Left lung (tissue), 14 donors: Measurements from ENCODE around the gene CT45A3. TPM values are rescaled to one million over a fixed set of nuclear protein-coding genes. Genes with fewer than 3 reads are reported as not detected.
"Not testable (repeated sequence)": the region's sequence is repeated elsewhere in the genome, so short reads cannot be mapped to it uniquely, and the experiment has no call there.

Experiments
- ATAC-seq: fragments of 200-7000 bp; cut with Tn5 transposase; one replicate; pipeline ENCODE4 v1.9.1; 2020; ENCODE audit warnings: moderate library complexity
- DNase-seq, 4 donors: peaks; one replicate each; pipeline ENCODE4 v3.0.0-alpha.2; 2013 to 2020
- H3K27ac ChIP-seq, 2 donors: fragments of 200-600 bp; sonication (generic) in 1 of 2; one replicate each; pipeline versions ENCODE4 v1.5.0 to v1.8.0; 2020 to 2021
- H3K27me3 ChIP-seq, 2 donors: fragments of 200-600 bp; sonication (generic) in 1 of 2; one replicate each; pipeline versions ENCODE4 v1.5.0 to v1.8.0; 2020 to 2021
- H3K36me3 ChIP-seq, 2 donors: fragments of 200-600 bp; sonication (generic) in 1 of 2; one replicate each; pipeline versions ENCODE4 v1.5.0 to v1.8.0; 2020 to 2021
- H3K4me1 ChIP-seq, 2 donors: fragments of 200-600 bp; one replicate each; pipeline ENCODE4 v1.8.0; 2021
- H3K4me3 ChIP-seq, 2 donors: fragments of 200-600 bp; sonication (generic) in 1 of 2; one replicate each; pipeline versions ENCODE4 v1.5.0 to v1.8.0; 2020 to 2021; ENCODE audit warnings: mild to moderate bottlenecking in 1 of 2
- H3K9me3 ChIP-seq, 2 donors: fragments of 200-600 bp; sonication (generic) in 1 of 2; one replicate each; pipeline versions ENCODE4 v1.5.0 to v1.8.0; 2020 to 2021
- intact Hi-C, 2 donors: fragments of 100-400 bp; cut with DNase I; formaldehyde crosslinking; loops; one replicate each; pipeline versions ENCODE4 v1.11.2 to v1.14.2; 2022
- long read RNA-seq, 12 donors: library from polyadenylated mRNA in 2 of 12; unstranded in 2 of 12; transcript quantifications; one replicate each; pipeline ENCODE4 v2.0.0 and lab custom pipeline, GENCODE V29; 2019 to 2026
- polyA plus RNA-seq, 6 donors: library from polyadenylated mRNA; unstranded; fragments of 120-200 nt; gene quantifications; one replicate each; pipeline ENCODE4 v1.2.1, GENCODE V29; 2013; ENCODE audit not compliant: insufficient read length in 6 of 6
- total RNA-seq, 2 donors: library from RNA; stranded (reverse); fragmentation: NEBNext Ultra II Directional; extraction: Animal tissue kit (Norgen Biotek cat#: 25700); gene quantifications; one replicate each; pipeline ENCODE4 v1.2.1, GENCODE V29; 2021
- TF ChIP-seq, protein P1 (sequence below), 2 donors: fragments of 200-600 bp; sonication (generic) in 1 of 2; IDR thresholded peaks; one replicate each; pipeline versions ENCODE4 v1.5.0 to v1.8.0; 2021; ENCODE audit warnings: antibody characterized with exemption in 2 of 2
- donor health status: DM: no; HTN: yes; CAD: no.
- donor health status: DM: no; HTN: no; CAD: no.

CT45A3 gene, protein sequence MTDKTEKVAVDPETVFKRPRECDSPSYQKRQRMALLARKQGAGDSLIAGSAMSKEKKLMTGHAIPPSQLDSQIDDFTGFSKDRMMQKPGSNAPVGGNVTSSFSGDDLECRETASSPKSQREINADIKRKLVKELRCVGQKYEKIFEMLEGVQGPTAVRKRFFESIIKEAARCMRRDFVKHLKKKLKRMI
- not detected for total RNA-seq
- 10 to 100 TPM in 3 of 6 donors, 1 to 10 TPM in 1, not detected in 2; 5.4 to 33.5 (median 14.3) TPM for polyA plus RNA-seq
- long read RNA-seq, donor 1, transcript CT45A3-201 (4 exons, 1,076 nt) = major isoform, 5 of 5 reads
- long read RNA-seq, donor 1, partial matches to known transcripts = 0 of 5 reads
- long read RNA-seq, donor 1, other reads (novel, unspliced or antisense) = 0 of 5 reads
- long read RNA-seq, donor 2, partial matches to known transcripts = 0 of 2 reads
- long read RNA-seq, donor 2, other reads (novel, unspliced or antisense) = 0 of 2 reads
- long read RNA-seq, donor 3, partial matches to known transcripts = 6 of 25 reads
- long read RNA-seq, donor 3, other reads (novel, unspliced or antisense) = 17 of 25 reads
- long read RNA-seq, donor 4 = 0 reads
- long read RNA-seq, donor 5, transcript CT45A3-201 (4 exons, 1,076 nt) = major isoform, 7 of 7 reads
- long read RNA-seq, donor 5, partial matches to known transcripts = 0 of 7 reads
- long read RNA-seq, donor 5, other reads (novel, unspliced or antisense) = 0 of 7 reads
- long read RNA-seq, donor 6 = 0 reads
- long read RNA-seq, donor 7, partial matches to known transcripts = 0 of 1 reads
- long read RNA-seq, donor 7, other reads (novel, unspliced or antisense) = 0 of 1 reads
- long read RNA-seq, donor 8, partial matches to known transcripts = 0 of 3 reads
- long read RNA-seq, donor 8, other reads (novel, unspliced or antisense) = 0 of 3 reads
- long read RNA-seq, donor 9 = 0 reads
- long read RNA-seq, donor 10 = 0 reads
- long read RNA-seq, donor 11 = 0 reads
- long read RNA-seq, donor 12 = 0 reads

- intact Hi-C loops, ATAC-seq, H3K9me3 ChIP-seq, H3K36me3 ChIP-seq, H3K4me3 ChIP-seq, H3K27me3 ChIP-seq, H3K27ac ChIP-seq, H3K4me1 ChIP-seq, DNase-seq: not testable (repeated sequence)
These were observed at the start of gene CT45A3 for GRCh38 chrX:135768091-135768490. Gene CT45A3, minus strand, starts transcription at chrX:135768191. Its CDS starts 3,747 bp downstream, at chrX:135764444.

DNA sequence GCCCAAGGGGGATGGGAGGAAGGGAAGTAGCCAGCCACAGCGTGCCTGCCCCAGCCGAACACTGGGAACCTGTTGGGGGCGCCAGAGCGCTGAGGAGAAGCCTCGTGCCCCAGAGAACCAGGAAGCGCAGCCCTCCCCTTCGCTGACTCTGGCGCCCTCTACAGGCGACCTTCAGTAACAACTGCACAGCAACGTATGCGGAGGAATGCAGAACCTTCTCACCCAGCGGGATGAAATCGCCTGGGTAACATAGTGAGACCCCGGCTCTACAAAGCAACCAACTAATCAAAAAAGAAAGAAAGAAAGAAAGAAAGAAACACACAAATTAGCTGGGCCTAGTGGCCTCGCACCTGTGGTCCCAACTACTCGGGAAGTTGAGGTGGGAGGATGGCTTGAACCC, 34.7 kb upstream of the CT45A3 start, which contains the start of gene CT45A6:
Gene CT45A6, minus strand, starts transcription at position 101 of the 400 bp plus-strand sequence. CDS start 3,794 bp downstream, outside the sequence.
- H3K4me1 ChIP-seq, H3K36me3 ChIP-seq, DNase-seq, H3K4me3 ChIP-seq, intact Hi-C loops, ATAC-seq, H3K9me3 ChIP-seq, H3K27ac ChIP-seq, H3K27me3 ChIP-seq: not testable (repeated sequence)

DNA sequence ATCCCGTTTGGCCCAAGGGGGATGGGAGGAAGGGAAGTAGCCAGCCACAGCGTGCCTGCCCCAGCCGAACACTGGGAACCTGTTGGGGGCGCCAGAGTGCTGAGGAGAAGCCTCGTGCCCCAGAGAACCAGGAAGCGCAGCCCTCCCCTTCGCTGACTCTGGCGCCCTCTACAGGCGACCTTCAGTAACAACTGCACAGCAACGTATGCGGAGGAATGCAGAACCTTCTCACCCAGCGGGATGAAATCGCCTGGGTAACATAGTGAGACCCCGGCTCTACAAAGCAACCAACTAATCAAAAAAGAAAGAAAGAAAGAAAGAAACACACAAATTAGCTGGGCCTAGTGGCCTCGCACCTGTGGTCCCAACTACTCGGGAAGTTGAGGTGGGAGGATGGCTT, 17.4 kb upstream of the CT45A3 start, which contains the start of gene CT45A5:
Gene CT45A5, minus strand, starts transcription at position 101 of the 400 bp plus-strand sequence. CDS start 3,774 bp downstream, outside the sequence.
- ATAC-seq, intact Hi-C loops, H3K9me3 ChIP-seq, H3K27me3 ChIP-seq, H3K4me1 ChIP-seq, H3K27ac ChIP-seq, DNase-seq, H3K4me3 ChIP-seq, H3K36me3 ChIP-seq: not testable (repeated sequence)

GRCh38 chrX:135744739-135745138, 23.3 kb downstream of the CT45A3 start:
- ATAC-seq, intact Hi-C loops, H3K4me1 ChIP-seq: not testable (repeated sequence)

DNA sequence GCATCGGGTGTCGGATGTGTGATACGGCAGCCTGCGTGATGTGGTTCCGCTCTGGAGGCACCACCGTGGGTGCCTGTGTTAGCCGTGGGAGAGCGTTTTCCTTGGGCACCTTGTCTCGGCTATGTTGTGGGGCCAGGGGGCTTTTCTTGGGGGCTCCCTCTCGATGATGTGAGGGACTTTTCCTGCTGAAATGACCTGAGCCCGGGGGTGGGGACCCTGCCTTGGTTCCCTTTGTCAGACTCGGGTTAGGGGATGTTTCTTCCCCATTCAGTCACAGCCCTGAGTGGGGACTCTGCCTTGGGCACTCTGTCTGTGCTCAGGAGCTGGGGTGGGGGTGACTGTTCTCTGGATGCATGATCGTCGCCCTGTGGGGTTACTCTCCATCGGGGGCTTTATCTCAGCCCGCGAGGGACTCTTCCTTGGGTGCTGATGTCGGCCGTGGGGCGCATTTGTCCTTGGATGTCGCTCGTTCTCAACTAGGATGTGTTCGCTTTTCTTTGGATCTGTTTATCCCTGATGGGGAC, 26.7 kb downstream of the CT45A3 start:
- H3K27me3 ChIP-seq = no peaks in the 10 kb centered on the region
- H3K4me1 ChIP-seq = no peaks in the 10 kb centered on the region
- H3K27ac ChIP-seq = no peak overlapping the region
- intact Hi-C loops = no loop called here
- no peak for DNase-seq
- TF ChIP-seq, protein P1, sequence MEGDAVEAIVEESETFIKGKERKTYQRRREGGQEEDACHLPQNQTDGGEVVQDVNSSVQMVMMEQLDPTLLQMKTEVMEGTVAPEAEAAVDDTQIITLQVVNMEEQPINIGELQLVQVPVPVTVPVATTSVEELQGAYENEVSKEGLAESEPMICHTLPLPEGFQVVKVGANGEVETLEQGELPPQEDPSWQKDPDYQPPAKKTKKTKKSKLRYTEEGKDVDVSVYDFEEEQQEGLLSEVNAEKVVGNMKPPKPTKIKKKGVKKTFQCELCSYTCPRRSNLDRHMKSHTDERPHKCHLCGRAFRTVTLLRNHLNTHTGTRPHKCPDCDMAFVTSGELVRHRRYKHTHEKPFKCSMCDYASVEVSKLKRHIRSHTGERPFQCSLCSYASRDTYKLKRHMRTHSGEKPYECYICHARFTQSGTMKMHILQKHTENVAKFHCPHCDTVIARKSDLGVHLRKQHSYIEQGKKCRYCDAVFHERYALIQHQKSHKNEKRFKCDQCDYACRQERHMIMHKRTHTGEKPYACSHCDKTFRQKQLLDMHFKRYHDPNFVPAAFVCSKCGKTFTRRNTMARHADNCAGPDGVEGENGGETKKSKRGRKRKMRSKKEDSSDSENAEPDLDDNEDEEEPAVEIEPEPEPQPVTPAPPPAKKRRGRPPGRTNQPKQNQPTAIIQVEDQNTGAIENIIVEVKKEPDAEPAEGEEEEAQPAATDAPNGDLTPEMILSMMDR (IDR thresholded peaks at IDR 0.05) = no peak
- H3K36me3 ChIP-seq = no peaks in the 10 kb centered on the region
- H3K9me3 ChIP-seq = no peaks in the 10 kb centered on the region
- no peak overlapping the region for H3K4me3 ChIP-seq
- ATAC-seq = no peak

More at GRCh38 chrX:135744739-135745138, 23.3 kb downstream of the CT45A3 start:
- H3K27ac ChIP-seq, H3K36me3 ChIP-seq, H3K4me3 ChIP-seq, H3K27me3 ChIP-seq, H3K9me3 ChIP-seq, DNase-seq: not testable (repeated sequence)

GRCh38 chrX:135740681-135741149, 27.3 kb downstream of the CT45A3 start:
- TF ChIP-seq, protein P1 (IDR thresholded peaks at IDR 0.05) = peak in 1 of 2 donors; percentile 13
- no peaks in the 10 kb centered on the region for H3K9me3 ChIP-seq
- H3K4me3 ChIP-seq = no peak overlapping the region
- DNase-seq (peak in 2 of 4 donors; percentile 5 to 29), ATAC-seq (peak; percentile 65)
- no peak overlapping the region for H3K27ac ChIP-seq
- H3K36me3 ChIP-seq = no peaks in the 10 kb centered on the region
- H3K27me3 ChIP-seq = no peaks in the 10 kb centered on the region
- H3K4me1 ChIP-seq = no peaks in the 10 kb centered on the region
- intact Hi-C loops = no loop called here
